Measurements from ENCODE around the gene SLC9A5.

The SLC9A5 gene

DNA sequence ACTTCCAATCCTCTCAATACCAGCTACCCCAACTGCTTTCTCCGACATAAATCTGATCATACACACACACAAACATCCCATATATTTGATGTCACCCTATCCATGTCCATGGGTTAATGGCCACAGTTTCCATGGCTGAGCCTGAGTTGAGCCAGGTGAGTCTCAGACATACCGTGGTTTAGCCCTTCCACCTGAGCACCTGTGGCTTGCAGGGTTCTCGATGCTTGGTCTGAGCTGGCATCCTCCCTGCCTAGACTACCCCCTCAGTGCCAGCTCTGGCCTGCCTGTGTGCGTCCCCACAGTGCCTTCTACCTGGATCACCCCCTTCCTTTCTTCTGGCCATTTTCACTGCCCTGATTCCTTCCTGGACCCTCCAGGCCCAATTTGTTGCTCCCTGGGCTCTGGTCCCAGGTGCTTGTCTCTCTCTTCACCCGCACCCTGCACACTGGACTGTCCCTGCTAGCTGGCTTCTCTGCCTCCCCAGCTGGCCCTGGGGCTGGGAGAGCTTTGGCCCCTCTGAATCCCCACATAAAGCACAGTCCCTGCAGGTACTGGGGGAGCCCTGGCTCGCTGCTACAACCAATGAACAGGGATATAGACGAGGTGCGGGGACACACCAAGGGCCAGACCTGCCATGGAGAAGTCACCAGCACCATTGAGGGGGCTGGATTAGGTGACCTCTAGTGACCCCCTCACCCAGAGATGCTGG is 42.5 kb upstream of the SLC9A5 start:
- peaks cover 25% of the 10 kb centered on the region for H3K4me1 ChIP-seq (ENCODE audit: control insufficient read depth, insufficient read depth, low read length, unreplicated experiment)
- no peak overlapping the region for H3K27ac ChIP-seq (ENCODE audit: low read depth, low read length)
- H3K36me3 ChIP-seq (ENCODE audit: insufficient read depth, low read length): no peaks in the 10 kb centered on the region

GRCh38 chr16:67206838-67207248 is 41.9 kb upstream of the SLC9A5 start:
- no peak overlapping the region for H2AFZ ChIP-seq (ENCODE audit: low read length, unreplicated experiment)
- no peaks in the 10 kb centered on the region for H3K27me3 ChIP-seq (ENCODE audit: insufficient read depth, low read length)
- H3K4me3 ChIP-seq (ENCODE audit: low read depth, low read length): no peak overlapping the region
- H3K79me2 ChIP-seq (ENCODE audit: control insufficient read depth, insufficient read depth, low read length, unreplicated experiment): no peaks in the 10 kb centered on the region
- no peaks in the 10 kb centered on the region for H3K36me3 ChIP-seq (ENCODE audit: insufficient read depth, low read length)
- peaks cover 25% of the 10 kb centered on the region for H3K4me1 ChIP-seq (ENCODE audit: control insufficient read depth, insufficient read depth, low read length, unreplicated experiment)
- H3K27ac ChIP-seq (ENCODE audit: low read depth, low read length): peak overlapping the region; percentile 26

More for the DNA sequence above, 42.5 kb upstream of the SLC9A5 start:
- H3K27me3 ChIP-seq (ENCODE audit: insufficient read depth, low read length): no peaks in the 10 kb centered on the region
- H3K79me2 ChIP-seq (ENCODE audit: control insufficient read depth, insufficient read depth, low read length, unreplicated experiment): no peaks in the 10 kb centered on the region
- H3K4me3 ChIP-seq (ENCODE audit: low read depth, low read length): no peak overlapping the region
- no peak overlapping the region for H2AFZ ChIP-seq (ENCODE audit: low read length, unreplicated experiment)

DNA sequence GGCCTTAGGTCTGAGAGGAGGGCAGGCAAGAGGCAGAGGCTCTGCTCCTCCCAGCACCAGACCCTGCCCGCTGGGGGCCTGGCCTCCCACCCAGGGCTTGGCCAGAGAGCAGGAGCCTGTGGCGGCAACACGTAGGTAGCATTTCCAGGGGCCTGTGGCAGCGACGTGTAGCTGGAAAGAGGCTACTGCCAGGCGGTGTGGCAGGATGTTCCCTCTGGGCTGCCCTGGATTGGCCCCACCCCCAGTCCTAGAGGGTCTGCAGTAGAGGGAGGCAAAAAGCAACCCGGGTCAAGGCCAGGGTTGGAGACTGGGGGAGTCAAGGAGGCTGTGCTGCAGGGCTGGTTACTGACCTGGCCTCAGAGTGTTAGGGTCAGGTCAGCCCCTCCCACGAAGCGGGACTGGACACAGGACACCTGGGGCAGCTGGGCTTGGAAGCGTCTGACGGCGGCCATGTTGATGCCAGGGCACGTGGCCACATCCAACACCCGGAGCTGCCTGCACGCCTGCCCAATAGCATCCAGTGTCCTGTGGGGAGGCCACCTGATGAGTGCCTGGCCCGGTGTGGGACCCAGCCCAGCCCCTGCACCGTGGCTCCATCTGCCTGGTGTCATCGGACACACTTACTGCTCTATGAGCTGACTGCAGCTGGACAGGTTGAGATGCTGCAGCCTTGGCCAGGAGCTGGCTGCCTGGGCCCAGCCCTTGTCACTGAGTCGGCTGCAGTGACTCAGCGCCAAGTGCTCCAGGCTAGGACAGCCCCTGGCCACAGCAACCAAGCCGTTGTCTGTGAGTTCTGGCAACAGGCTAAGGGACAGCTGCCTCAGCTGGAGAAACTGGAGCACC is 41.3 kb upstream of the SLC9A5 start:
- Histone ChIP-seq H3K4me1 (ENCODE audit: control insufficient read depth, insufficient read depth, low read length, unreplicated experiment) (peaks cover 25% of the 10 kb centered on the region), H3K27me3 (ENCODE audit: insufficient read depth, low read length) (no peaks in the 10 kb centered on the region), H3K27ac (ENCODE audit: low read depth, low read length) (peak overlapping the region; percentile 26), H2AFZ (ENCODE audit: low read length, unreplicated experiment) (no peak overlapping the region), H3K36me3 (ENCODE audit: insufficient read depth, low read length) (no peaks in the 10 kb centered on the region), H3K4me3 (ENCODE audit: low read depth, low read length) (no peak overlapping the region), H3K79me2 (ENCODE audit: control insufficient read depth, insufficient read depth, low read length, unreplicated experiment) (no peaks in the 10 kb centered on the region)

DNA sequence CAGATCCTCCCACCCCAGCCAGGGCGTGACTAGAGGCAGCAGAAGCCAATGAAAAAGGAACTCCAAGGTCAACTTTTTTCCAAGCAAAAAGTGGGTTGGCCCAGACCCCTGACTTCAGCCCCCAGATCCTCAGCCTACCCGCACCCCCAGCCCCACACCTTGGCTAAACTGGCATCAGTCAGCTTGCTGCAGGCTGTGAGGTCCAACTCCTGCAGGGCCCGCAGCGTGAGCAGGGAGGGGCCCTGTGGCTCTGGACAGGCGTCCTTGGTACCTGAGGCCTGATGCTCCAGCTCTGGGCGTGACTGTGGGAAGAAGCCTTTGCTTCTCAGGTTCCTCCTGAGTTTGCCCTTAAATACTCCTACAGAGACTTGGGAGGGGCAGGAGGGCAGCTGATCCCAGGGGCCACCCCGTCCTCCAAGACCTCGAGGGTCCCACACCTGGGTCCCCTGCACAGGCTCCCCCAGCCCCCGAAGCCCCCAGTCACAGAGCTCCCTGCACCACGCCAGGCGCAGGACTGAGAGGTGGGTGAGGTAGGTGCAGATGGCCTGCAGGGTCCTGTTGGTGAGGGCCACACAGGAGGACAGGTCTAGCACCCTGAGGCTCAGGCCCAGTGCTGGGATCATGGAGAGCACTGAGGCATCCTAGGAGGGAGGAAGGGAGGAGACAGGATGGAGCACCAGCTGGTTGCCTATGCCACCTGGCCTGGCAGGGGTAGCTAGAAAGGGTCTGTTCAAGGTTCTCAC is 40.5 kb upstream of the SLC9A5 start:
- Histone ChIP-seq H3K27ac (ENCODE audit: low read depth, low read length) (no peak overlapping the region; the same call in 1 of the 2 replicates), H3K4me3 (ENCODE audit: low read depth, low read length) (no peak overlapping the region), H3K36me3 (ENCODE audit: insufficient read depth, low read length) (no peaks in the 10 kb centered on the region), H3K79me2 (ENCODE audit: control insufficient read depth, insufficient read depth, low read length, unreplicated experiment) (no peaks in the 10 kb centered on the region), H2AFZ (ENCODE audit: low read length, unreplicated experiment) (no peak overlapping the region), H3K27me3 (ENCODE audit: insufficient read depth, low read length) (no peaks in the 10 kb centered on the region), H3K4me1 (ENCODE audit: control insufficient read depth, insufficient read depth, low read length, unreplicated experiment) (peaks cover 25% of the 10 kb centered on the region)

GRCh38 chr16:67209565-67209964 is 39.2 kb upstream of the SLC9A5 start:
- no peaks in the 10 kb centered on the region for H3K79me2 ChIP-seq (ENCODE audit: control insufficient read depth, insufficient read depth, low read length, unreplicated experiment)
- no peak overlapping the region for H3K4me3 ChIP-seq (ENCODE audit: low read depth, low read length)
- H3K36me3 ChIP-seq (ENCODE audit: insufficient read depth, low read length): no peaks in the 10 kb centered on the region
- no peaks in the 10 kb centered on the region for H3K27me3 ChIP-seq (ENCODE audit: insufficient read depth, low read length)
- no peak overlapping the region for H3K27ac ChIP-seq (ENCODE audit: low read depth, low read length)
- H3K4me1 ChIP-seq (ENCODE audit: control insufficient read depth, insufficient read depth, low read length, unreplicated experiment): peaks cover 25% of the 10 kb centered on the region
- no peak overlapping the region for H2AFZ ChIP-seq (ENCODE audit: low read length, unreplicated experiment)

DNA sequence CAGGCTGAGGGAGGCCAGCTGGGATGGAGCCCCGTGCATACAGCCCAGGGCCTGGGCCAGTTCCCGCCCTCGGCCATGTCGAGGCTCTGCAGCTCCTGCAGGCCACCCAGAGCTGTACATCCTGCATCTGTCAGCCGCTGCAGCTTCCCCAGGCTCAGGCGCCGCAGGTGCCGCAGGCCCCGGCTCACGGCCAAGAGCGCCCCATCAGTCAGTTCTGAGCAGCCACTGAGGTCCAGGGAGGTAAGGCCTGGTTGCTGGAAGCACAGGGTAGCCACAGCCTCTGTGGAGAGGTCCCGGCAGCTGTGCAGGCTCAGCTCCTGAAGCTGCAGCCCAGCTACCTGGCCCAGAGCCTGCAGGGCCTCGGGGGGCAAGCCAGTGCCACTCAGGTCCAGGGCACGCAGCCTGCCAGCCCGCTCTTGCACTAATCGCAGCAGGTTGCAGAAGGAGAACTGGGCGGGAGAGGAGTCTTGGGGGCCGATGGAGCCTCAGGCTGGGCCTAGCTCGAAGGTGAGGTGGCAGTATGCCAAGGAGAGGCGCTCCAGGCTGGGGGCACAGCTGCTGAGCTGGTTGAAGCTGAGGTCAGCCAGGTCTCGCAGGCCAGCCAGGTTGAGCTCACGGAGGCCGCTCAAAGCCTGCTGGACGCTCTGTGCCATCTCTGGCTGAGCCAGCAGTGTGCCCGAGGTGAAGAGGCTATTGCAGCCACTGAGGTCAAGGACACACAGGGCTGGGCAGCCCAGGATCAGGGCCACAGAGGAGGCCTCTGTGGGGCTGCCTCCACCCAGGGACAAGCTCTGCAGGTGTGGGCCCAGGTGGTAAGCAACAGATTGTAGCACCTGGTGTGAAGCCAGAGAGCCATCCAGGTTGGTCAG is 38.5 kb upstream of the SLC9A5 start:
- no peak overlapping the region for H2AFZ ChIP-seq (ENCODE audit: low read length, unreplicated experiment)
- no peaks in the 10 kb centered on the region for H3K79me2 ChIP-seq (ENCODE audit: control insufficient read depth, insufficient read depth, low read length, unreplicated experiment)
- H3K27me3 ChIP-seq (ENCODE audit: insufficient read depth, low read length): no peaks in the 10 kb centered on the region
- no peaks in the 10 kb centered on the region for H3K36me3 ChIP-seq (ENCODE audit: insufficient read depth, low read length)
- H3K4me1 ChIP-seq (ENCODE audit: control insufficient read depth, insufficient read depth, low read length, unreplicated experiment): peaks cover 25% of the 10 kb centered on the region
- no peak overlapping the region for H3K27ac ChIP-seq (ENCODE audit: low read depth, low read length)
- H3K4me3 ChIP-seq (ENCODE audit: low read depth, low read length): no peak overlapping the region

GRCh38 chr16:67211674-67212073 is 37.1 kb upstream of the SLC9A5 start:
- Histone ChIP-seq H3K4me3 (ENCODE audit: low read depth, low read length) (no peak overlapping the region), H3K36me3 (ENCODE audit: insufficient read depth, low read length) (no peaks in the 10 kb centered on the region), H3K27ac (ENCODE audit: low read depth, low read length) (no peak overlapping the region), H3K4me1 (ENCODE audit: control insufficient read depth, insufficient read depth, low read length, unreplicated experiment) (peaks cover 19% of the 10 kb centered on the region), H2AFZ (ENCODE audit: low read length, unreplicated experiment) (no peak overlapping the region), H3K27me3 (ENCODE audit: insufficient read depth, low read length) (no peaks in the 10 kb centered on the region), H3K79me2 (ENCODE audit: control insufficient read depth, insufficient read depth, low read length, unreplicated experiment) (no peaks in the 10 kb centered on the region)

DNA sequence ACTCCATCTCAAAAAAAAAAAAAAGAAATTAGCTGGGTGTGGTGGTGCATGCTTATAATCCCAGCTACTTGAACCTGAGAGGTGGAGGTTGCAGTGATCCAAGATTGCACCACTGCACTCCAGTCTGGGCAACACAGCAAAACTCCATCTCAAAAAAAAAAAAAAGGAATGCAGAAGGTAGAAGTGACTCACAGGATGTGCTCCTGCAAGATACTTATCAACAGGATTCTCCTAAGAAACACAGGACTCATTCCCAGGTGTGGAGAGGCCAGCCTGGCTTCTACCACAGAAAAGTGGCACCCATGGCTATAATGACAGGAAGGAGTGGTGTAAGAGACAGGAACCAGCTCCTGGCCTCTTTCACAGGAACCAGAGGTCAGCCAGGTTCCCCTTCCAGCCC is 36.0 kb upstream of the SLC9A5 start:
- H3K4me1 ChIP-seq (ENCODE audit: control insufficient read depth, insufficient read depth, low read length, unreplicated experiment): peaks cover 15% of the 10 kb centered on the region
- no peak overlapping the region for H3K4me3 ChIP-seq (ENCODE audit: low read depth, low read length)
- no peak overlapping the region for H2AFZ ChIP-seq (ENCODE audit: low read length, unreplicated experiment)
- no peaks in the 10 kb centered on the region for H3K36me3 ChIP-seq (ENCODE audit: insufficient read depth, low read length)
- H3K79me2 ChIP-seq (ENCODE audit: control insufficient read depth, insufficient read depth, low read length, unreplicated experiment): no peaks in the 10 kb centered on the region
- no peak overlapping the region for H3K27ac ChIP-seq (ENCODE audit: low read depth, low read length)
- no peaks in the 10 kb centered on the region for H3K27me3 ChIP-seq (ENCODE audit: insufficient read depth, low read length)

DNA sequence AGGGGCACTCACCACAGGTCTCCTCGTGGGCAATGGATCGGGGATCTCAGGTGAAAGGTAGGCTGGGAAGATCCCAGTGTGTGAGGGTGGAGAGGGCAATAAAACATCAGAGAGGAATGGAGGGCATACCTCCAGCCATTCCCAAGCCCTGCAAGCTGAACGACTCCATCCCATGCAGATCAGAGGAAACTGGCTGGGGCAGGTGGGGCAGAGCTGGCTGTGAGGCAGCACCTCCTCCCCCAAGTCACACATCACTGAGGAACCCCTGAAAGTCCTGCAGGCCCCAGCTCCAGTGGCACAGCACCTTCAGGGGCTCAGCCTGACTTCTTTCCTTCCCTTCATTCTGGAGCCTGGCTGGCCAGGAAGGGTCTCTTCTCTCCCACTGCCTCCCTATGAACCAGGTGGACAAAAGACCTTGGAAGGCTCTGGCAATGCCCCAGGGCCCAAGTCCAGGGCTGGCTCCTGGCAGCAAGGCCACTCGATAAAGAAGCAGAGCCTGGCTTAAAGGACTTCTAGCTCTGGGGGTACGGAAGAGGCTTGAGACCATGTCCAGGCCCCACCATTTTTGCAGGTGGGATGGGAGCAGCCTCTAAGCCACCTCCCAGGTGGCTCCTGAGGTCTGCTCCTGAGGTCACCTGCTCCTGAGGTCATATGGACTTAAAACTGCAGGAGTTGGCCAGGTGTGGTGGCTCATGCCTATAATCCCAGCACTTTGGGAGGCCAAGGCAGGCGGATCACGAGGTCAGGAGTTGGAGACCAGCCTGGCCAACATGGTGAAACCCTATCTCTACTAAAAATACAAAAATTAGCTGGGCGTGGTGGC is 35.4 kb upstream of the SLC9A5 start:
- H2AFZ ChIP-seq (ENCODE audit: low read length, unreplicated experiment): no peak overlapping the region
- no peak overlapping the region for H3K27ac ChIP-seq (ENCODE audit: low read depth, low read length)
- H3K79me2 ChIP-seq (ENCODE audit: control insufficient read depth, insufficient read depth, low read length, unreplicated experiment): no peaks in the 10 kb centered on the region
- H3K4me1 ChIP-seq (ENCODE audit: control insufficient read depth, insufficient read depth, low read length, unreplicated experiment): peaks cover 9% of the 10 kb centered on the region
- H3K36me3 ChIP-seq (ENCODE audit: insufficient read depth, low read length): no peaks in the 10 kb centered on the region
- H3K4me3 ChIP-seq (ENCODE audit: low read depth, low read length): no peak overlapping the region
- H3K27me3 ChIP-seq (ENCODE audit: insufficient read depth, low read length): no peaks in the 10 kb centered on the region
